ENCODE results near the gene TBPL2.

The TBPL2 gene

DNA sequence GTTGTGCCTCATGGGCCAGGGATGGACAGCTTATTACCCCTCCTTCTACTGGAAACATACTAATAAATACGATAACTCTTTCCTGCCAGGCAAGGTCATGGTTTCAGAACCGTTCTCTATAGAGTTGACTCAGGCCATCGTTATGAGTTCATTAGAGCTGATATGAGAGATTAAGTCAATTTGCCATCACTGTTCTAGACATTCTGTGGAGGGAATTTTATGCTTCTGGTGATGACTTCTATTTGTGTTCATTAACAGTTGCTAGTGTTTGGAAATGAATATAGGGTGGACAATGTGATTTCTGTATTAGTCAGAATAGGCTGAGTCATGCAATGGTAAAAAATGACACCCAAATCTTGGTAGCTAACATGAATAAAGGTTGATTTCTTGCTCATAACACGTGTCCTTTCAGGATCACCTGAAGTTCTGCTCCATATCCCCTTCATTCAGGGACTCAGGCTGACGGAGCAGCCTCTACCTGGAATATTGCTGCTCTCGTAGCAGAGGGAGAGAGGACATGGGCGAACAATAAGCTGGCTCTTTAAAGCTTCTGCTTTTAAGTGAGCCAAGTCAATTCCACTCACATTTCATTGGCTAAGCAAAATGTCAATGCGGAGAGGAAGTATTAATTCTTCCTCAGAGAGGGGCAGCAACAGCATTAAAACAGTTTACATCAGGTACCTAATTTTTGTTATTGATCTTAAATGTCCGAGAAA, 18.5 kb upstream of the TBPL2 start:
- TF ChIP-seq, protein P1, sequence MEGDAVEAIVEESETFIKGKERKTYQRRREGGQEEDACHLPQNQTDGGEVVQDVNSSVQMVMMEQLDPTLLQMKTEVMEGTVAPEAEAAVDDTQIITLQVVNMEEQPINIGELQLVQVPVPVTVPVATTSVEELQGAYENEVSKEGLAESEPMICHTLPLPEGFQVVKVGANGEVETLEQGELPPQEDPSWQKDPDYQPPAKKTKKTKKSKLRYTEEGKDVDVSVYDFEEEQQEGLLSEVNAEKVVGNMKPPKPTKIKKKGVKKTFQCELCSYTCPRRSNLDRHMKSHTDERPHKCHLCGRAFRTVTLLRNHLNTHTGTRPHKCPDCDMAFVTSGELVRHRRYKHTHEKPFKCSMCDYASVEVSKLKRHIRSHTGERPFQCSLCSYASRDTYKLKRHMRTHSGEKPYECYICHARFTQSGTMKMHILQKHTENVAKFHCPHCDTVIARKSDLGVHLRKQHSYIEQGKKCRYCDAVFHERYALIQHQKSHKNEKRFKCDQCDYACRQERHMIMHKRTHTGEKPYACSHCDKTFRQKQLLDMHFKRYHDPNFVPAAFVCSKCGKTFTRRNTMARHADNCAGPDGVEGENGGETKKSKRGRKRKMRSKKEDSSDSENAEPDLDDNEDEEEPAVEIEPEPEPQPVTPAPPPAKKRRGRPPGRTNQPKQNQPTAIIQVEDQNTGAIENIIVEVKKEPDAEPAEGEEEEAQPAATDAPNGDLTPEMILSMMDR (IDR thresholded peaks at IDR 0.05) = no peak

DNA sequence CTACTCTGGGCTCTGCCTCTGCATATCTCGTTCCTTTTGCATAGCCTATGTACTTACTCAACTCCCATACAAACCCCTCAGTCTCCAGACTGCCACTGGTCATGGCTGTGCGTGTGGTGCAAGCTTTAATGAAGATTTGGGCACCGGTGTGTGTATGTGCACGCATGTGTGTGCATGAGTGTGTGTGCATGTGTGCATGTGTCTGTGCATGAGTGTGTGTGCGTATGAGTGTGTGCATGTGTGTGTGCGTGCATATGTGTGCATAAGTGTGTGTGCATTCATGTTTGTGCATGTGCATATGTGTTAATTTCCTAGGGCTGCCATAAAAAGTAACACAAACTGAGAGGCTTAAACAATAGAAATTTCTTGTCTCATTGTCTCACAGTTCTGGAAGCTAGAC, 17.1 kb upstream of the TBPL2 start:
- TF ChIP-seq, protein P1 (IDR thresholded peaks at IDR 0.05) = no peak

DNA sequence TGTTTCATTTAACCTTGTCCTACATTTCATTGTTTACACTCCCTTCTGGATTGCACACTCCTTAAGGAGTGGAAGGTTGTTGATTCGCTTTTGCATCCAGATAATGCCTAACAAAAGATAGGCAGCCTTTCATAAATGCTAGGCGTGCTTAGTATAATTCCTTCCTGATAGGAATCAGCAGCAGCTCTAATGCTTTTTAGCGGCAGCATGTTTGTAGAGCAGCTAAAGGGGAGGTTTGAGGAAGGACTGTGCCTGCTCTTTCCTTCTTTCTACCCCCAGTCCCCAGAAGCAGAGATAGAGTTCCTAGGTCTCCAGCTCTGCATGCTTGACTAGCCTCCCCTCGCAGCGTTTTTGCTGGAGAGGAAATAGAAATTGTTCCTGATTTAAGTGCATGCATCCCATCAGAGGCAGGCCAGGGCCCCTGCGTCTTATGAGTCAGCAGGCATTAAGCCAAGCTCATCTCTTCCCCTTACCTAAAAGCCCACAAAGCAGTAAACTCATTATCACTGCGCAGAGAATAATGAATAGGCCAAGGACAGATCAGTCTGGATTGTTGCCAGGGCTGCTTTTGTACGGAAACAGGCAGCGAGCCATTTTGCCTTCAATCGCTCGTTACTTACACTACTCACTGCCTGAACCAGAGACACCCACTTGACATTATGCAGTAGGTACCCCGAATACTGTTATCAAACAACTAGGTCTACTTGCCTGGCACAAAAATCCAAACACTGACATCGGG, 14.0 kb upstream of the TBPL2 start:
- TF ChIP-seq, protein P1 (IDR thresholded peaks at IDR 0.05) = no peak

DNA sequence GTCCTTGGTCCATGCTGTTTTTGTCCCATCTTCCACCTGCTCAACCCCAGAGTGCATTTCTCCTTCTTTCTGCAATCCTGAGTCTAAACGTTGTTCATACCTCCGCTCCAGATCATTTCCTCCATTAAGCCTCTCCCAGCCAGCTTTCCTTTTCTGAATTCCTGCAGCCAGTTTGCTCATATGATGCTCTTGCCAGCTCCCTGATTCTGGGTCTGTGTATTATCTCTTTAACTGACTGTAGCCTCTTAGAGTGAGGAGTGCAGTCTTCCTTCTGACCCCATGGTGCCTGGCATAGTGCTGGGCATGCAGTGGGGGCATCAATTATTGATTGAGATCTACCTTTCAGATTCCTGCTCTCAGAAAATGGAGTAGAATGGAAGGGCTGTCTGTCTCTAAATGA, 11.5 kb upstream of the TBPL2 start:
- TF ChIP-seq, protein P1 (IDR thresholded peaks at IDR 0.05) = no peak

DNA sequence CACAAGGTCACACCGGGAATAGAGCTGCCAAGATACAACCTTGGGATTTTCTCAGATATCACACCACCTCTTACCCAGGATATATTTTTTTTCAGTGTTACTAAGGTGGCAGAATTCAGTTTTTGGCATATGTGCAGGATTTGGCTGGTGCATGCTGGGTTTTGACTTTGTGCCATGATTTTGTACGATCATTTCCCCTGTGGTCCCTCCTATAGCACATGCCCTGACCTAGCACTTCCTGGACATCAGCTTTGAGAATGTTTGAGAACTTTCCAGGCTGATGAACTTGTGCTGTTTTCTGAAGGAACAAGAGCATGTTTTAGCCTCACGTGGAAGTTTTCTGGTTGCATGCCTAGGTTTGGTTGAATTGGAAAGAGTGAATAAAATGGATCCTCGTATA, 11.0 kb upstream of the TBPL2 start:
- TF ChIP-seq, protein P1 (IDR thresholded peaks at IDR 0.05) = no peak

DNA sequence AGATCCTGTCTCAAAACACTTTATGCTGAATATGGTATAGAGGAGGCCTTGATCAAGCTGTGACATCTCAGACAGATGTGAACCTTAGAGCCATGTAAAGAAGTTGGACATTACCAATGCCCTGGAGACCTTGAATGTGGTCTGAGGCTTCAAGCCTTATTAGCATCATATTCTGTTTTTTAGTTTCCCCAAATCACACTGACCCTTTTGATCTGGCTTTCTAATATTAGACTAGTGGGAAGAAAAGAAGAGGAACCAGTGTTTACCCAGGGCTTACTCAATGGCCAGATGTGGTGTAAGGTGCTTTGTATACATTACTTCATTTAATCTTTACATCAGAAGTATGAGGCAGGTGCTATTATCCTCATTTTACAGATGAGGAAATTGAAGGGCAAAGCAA, 10.6 kb upstream of the TBPL2 start:
- TF ChIP-seq, protein P1 (IDR thresholded peaks at IDR 0.05) = no peak

DNA sequence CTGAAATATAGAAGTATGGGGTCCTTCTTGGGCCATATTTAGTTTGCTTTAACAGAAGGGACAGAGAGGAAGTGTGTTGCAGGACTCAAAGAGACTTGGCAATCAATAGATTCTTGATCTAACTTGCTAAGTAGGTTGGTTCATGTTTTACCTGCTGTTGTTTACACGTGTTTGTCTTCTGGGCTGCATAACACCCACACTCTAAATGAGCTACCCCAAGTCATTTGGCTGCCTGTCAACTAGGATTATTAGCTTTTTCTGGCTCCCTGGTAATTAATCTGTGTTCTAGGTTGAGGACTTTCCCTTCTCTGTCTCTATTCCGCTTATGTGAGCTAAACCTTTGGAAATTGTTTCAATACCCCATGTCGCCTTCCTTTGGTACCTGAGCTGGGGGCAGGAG, 10.1 kb upstream of the TBPL2 start:
- TF ChIP-seq, protein P1 (IDR thresholded peaks at IDR 0.05) = no peak
